K562 (cell line): Measurements from ENCODE around the gene ZNF613. TPM values are rescaled to one million over a fixed set of nuclear protein-coding genes. Genes with fewer than 3 reads are reported as not detected.

Experiments
- ARID3A ChIP-seq: IDR thresholded peaks from 2 replicates; pipeline ENCODE4 v1.6.1; 2012; ENCODE audit warnings: low read depth, low read length, improper control_type of control experiment, borderline replicate concordance
- E4F1 ChIP-seq: fragments of 250-450 bp; sonication (Bioruptor Pico); IDR thresholded peaks from 2 replicates; pipeline ENCODE4 v1.5.0; 2021; ENCODE audit warnings: mild to moderate bottlenecking, borderline replicate concordance
- KLF16 ChIP-seq: IDR thresholded peaks from 2 replicates; pipeline ENCODE4 v1.6.1; 2016; ENCODE audit warnings: antibody characterized with exemption
- SIX5 ChIP-seq, 2 experiments: IDR thresholded peaks; 2 replicates each; pipeline ENCODE4 v1.6.1; 2011; ENCODE audit warnings: low read length in 2 of 2, borderline replicate concordance in 1 of 2, low read depth in 1 of 2, mild to moderate bottlenecking in 1 of 2, moderate library complexity in 1 of 2; ENCODE audit not compliant: insufficient read depth in 1 of 2
- STAT6 ChIP-seq: sonication (generic); formaldehyde crosslinking; IDR thresholded peaks from 2 replicates; pipeline ENCODE4 v1.8.1; 2023; ENCODE audit warnings: mild to moderate bottlenecking, missing genetic modification reagents
- ZBTB11 ChIP-seq, 3 experiments: fragments of 200-800 bp in 1 of 3; fragments of 250-450 bp in 1 of 3; fragments of 450-650 bp in 1 of 3; sonication (Bioruptor Pico) in 1 of 3; sonication (Bioruptor generic) in 1 of 3; formaldehyde crosslinking in 1 of 3; IDR thresholded peaks; 2 replicates each; pipeline versions ENCODE4 v1.6.1 to v1.8.0; 2016 to 2022; ENCODE audit warnings: mild to moderate bottlenecking in 2 of 3, missing genetic modification characterization in 2 of 3, missing compliant biosample characterization in 1 of 3, moderate library complexity in 1 of 3
- ZNF140 ChIP-seq: fragments of 250-450 bp; sonication (Bioruptor Pico); IDR thresholded peaks from 2 replicates; pipeline ENCODE4 v1.8.0; 2021; ENCODE audit warnings: moderate library complexity, mild to moderate bottlenecking, inconsistent platforms
- ZNF518B ChIP-seq: fragments of 250-450 bp; sonication (Bioruptor Pico); IDR thresholded peaks from 2 replicates; pipeline ENCODE4 v1.5.0; 2021; ENCODE audit warnings: mild to moderate bottlenecking, moderate library complexity
- ZNF707 ChIP-seq: fragments of 250-450 bp; sonication (Bioruptor Pico); conservative IDR thresholded peaks from 2 replicates; pipeline ENCODE4 v1.8.0; 2022; ENCODE audit warnings: inconsistent platforms, mild to moderate bottlenecking, moderate library complexity
- polyA plus RNA-seq, 8 experiments: library from polyadenylated mRNA; depleted of rRNA in 4 of 8; stranded (reverse) in 5 of 8; unstranded in 3 of 8; fragments of >200 nt; fragmentation: Nextera tagmentation in 2 of 8; fragmentation: Illumina TruSeq in 1 of 8; extraction: Ambion mirVana in 2 of 8; extraction: Trizol in 1 of 8; gene quantifications; 2 replicates each; pipeline versions ENCODE4 v1.2.1 to v1.2.3, GENCODE V29; 2011 to 2014; ENCODE audit warnings: inconsistent platforms in 1 of 8, missing spikeins in 1 of 8
- total RNA-seq, 7 experiments: library from RNA; depleted of rRNA in 6 of 7; stranded (reverse); fragments of >200 nt in 6 of 7; fragmentation: Illumina TruSeq in 2 of 7; extraction: Trizol in 2 of 7; gene quantifications; 2 replicates each; pipeline versions ENCODE4 v1.2.1 to v1.2.3, GENCODE V29; 2011 to 2021; ENCODE audit warnings: low replicate concordance in 1 of 7

ZNF613 gene
- total and polyA plus RNA-seq, 9 of the 15 experiments (the other 6 are each of a cell fraction or from before 2014, with no cell fraction given) = 2.1 to 4.5 (median 2.7) TPM

GRCh38 chr19:51986309-51987291 is 59.3 kb downstream of the ZNF613 start, which contains the start of gene ZNF350 (continued):
- TF ChIP-seq KLF16 (peak; percentile 73; the same call in 1 of the 2 replicates), E4F1 (CRISPR knock-in tag) (peak; percentile 78; the same call in 1 of the 2 replicates), ARID3A (no peak), SIX5 (IDR thresholded peaks at IDR 0.05; ENCODE audit: borderline replicate concordance in 1 of 2, insufficient read depth in 1 of 2, low read depth in 1 of 2, low read length in 2 of 2) (peak; percentile 51 to 53; a peak in 3 of 4 replicates), ZNF140 (CRISPR knock-in tag) (no peak), ZNF518B (CRISPR knock-in tag) (no peak), STAT6 (CRISPR knock-in tag) (no peak), ZNF707 (CRISPR knock-in tag) (no peak), ZBTB11 (CRISPR knock-in tag; IDR thresholded peaks at IDR 0.05) (peak in 1 of 3 experiments; percentile 69; a peak in 2 of 6 replicates)
